ENCODE data around the gene ADAR. TPM values are rescaled to one million over a fixed set of nuclear protein-coding genes. Genes with fewer than 3 reads are reported as not detected.

ADAR gene
- total and polyA plus RNA-seq, 2 experiments from 2014 or later = 96.4 to 188 TPM

DNA sequence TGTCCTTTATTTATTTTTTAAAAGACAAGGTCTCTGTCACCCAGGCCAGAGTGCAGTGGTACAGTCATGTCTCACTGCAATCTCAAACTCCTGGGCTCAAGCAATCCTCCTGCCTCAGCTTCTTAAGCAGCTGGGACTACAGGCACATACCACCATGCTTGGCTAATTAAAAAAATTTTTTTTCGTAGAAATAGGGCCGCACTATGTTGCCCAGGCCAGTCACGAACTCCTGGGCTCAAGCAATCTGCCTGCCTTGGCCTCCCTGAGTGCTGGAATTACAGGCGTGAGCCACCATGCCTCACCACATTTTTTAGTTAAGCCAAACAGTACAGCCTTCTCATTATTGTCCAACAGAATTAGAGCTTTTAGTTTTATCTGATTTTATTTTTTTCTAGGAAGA is 7.4 kb upstream of the ADAR start:
- no peak overlapping the region for H3K27ac ChIP-seq (ENCODE audit: low read depth)
- peaks cover 11% of the 10 kb centered on the region for H3K27me3 Mint-ChIP-seq (ENCODE audit: insufficient read depth, low read depth, poor library complexity)

More for the DNA sequence above, 7.4 kb upstream of the ADAR start:
- peaks cover 50% of the 10 kb centered on the region for H3K4me1 ChIP-seq (ENCODE audit: insufficient read depth)
- H4K20me1 ChIP-seq (replicated peaks; ENCODE audit: insufficient read depth) = peaks cover 7% of the 10 kb centered on the region; the same call in 1 of the 2 replicates
- peaks cover 44% of the 10 kb centered on the region for H3K4me1 Mint-ChIP-seq
- H3K36me3 ChIP-seq (ENCODE audit: insufficient read depth) = no peaks in the 10 kb centered on the region
- H3K36me3 Mint-ChIP-seq (ENCODE audit: low read depth) = no peaks in the 10 kb centered on the region
- H3K9me2 ChIP-seq (ENCODE audit: insufficient read depth) = no peaks in the 10 kb centered on the region
- H3K27me3 ChIP-seq (ENCODE audit: insufficient read depth) = no peaks in the 10 kb centered on the region
- peaks cover 98% of the 10 kb centered on the region for H3K79me2 ChIP-seq (replicated peaks; ENCODE audit: insufficient read depth)
- no peak overlapping the region for H3K4me3 ChIP-seq
- H2AFZ ChIP-seq = no peak overlapping the region
- DNase-seq (ENCODE audit: low spot score) (no peak), ATAC-seq (no peak)
- H3K4me3 Mint-ChIP-seq = no peak overlapping the region
- TF ChIP-seq CTCF (conservative IDR thresholded peaks at IDR 0.05; ENCODE audit: low read depth in 2 of 2) = no peak
- no peak for TF ChIP-seq EZH2phosphoT487 (IDR thresholded peaks at IDR 0.05; ENCODE audit: unreplicated experiment)
- TF ChIP-seq EZH2 (IDR thresholded peaks at IDR 0.05; ENCODE audit: low read depth, unreplicated experiment) = no peak
- TF ChIP-seq NANOG (IDR thresholded peaks at IDR 0.05; ENCODE audit: borderline replicate concordance) = no peak
- TF ChIP-seq ZNF114 (CRISPR knock-in tag; IDR thresholded peaks at IDR 0.05) = no peak
- no peak for TF ChIP-seq POLR2AphosphoS5 (IDR thresholded peaks at IDR 0.05; ENCODE audit: low read depth)
- TF ChIP-seq, protein P1, sequence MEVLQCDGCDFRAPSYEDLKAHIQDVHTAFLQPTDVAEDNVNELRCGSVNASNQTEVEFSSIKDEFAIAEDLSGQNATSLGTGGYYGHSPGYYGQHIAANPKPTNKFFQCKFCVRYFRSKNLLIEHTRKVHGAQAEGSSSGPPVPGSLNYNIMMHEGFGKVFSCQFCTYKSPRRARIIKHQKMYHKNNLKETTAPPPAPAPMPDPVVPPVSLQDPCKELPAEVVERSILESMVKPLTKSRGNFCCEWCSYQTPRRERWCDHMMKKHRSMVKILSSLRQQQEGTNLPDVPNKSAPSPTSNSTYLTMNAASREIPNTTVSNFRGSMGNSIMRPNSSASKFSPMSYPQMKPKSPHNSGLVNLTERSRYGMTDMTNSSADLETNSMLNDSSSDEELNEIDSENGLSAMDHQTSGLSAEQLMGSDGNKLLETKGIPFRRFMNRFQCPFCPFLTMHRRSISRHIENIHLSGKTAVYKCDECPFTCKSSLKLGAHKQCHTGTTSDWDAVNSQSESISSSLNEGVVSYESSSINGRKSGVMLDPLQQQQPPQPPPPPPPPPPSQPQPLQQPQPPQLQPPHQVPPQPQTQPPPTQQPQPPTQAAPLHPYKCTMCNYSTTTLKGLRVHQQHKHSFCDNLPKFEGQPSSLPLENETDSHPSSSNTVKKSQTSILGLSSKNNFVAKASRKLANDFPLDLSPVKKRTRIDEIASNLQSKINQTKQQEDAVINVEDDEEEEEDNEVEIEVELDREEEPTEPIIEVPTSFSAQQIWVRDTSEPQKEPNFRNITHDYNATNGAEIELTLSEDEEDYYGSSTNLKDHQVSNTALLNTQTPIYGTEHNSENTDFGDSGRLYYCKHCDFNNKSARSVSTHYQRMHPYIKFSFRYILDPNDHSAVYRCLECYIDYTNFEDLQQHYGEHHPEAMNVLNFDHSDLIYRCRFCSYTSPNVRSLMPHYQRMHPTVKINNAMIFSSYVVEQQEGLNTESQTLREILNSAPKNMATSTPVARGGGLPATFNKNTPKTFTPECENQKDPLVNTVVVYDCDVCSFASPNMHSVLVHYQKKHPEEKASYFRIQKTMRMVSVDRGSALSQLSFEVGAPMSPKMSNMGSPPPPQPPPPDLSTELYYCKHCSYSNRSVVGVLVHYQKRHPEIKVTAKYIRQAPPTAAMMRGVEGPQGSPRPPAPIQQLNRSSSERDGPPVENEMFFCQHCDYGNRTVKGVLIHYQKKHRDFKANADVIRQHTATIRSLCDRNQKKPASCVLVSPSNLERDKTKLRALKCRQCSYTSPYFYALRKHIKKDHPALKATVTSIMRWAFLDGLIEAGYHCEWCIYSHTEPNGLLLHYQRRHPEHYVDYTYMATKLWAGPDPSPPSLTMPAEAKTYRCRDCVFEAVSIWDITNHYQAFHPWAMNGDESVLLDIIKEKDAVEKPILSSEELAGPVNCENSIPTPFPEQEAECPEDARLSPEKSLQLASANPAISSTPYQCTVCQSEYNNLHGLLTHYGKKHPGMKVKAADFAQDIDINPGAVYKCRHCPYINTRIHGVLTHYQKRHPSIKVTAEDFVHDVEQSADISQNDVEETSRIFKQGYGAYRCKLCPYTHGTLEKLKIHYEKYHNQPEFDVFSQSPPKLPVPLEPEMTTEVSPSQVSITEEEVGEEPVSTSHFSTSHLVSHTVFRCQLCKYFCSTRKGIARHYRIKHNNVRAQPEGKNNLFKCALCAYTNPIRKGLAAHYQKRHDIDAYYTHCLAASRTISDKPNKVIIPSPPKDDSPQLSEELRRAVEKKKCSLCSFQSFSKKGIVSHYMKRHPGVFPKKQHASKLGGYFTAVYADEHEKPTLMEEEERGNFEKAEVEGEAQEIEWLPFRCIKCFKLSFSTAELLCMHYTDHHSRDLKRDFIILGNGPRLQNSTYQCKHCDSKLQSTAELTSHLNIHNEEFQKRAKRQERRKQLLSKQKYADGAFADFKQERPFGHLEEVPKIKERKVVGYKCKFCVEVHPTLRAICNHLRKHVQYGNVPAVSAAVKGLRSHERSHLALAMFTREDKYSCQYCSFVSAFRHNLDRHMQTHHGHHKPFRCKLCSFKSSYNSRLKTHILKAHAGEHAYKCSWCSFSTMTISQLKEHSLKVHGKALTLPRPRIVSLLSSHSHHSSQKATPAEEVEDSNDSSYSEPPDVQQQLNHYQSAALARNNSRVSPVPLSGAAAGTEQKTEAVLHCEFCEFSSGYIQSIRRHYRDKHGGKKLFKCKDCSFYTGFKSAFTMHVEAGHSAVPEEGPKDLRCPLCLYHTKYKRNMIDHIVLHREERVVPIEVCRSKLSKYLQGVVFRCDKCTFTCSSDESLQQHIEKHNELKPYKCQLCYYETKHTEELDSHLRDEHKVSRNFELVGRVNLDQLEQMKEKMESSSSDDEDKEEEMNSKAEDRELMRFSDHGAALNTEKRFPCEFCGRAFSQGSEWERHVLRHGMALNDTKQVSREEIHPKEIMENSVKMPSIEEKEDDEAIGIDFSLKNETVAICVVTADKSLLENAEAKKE (CRISPR knock-in tag; IDR thresholded peaks at IDR 0.05) = no peak
- no peak for TF ChIP-seq JUNB (IDR thresholded peaks at IDR 0.05; ENCODE audit: unreplicated experiment)
- TF ChIP-seq REST (IDR thresholded peaks at IDR 0.05; ENCODE audit: unreplicated experiment) = no peak
- TF ChIP-seq ZNF331 (CRISPR knock-in tag; IDR thresholded peaks at IDR 0.05; ENCODE audit: low read depth) = no peak
- no peak for TF ChIP-seq STAT1 (IDR thresholded peaks at IDR 0.05; ENCODE audit: unreplicated experiment)
- no peak for TF ChIP-seq CREB1 (CRISPR knock-in tag; IDR thresholded peaks at IDR 0.05; ENCODE audit: low read depth)
- TF ChIP-seq, protein P2, sequence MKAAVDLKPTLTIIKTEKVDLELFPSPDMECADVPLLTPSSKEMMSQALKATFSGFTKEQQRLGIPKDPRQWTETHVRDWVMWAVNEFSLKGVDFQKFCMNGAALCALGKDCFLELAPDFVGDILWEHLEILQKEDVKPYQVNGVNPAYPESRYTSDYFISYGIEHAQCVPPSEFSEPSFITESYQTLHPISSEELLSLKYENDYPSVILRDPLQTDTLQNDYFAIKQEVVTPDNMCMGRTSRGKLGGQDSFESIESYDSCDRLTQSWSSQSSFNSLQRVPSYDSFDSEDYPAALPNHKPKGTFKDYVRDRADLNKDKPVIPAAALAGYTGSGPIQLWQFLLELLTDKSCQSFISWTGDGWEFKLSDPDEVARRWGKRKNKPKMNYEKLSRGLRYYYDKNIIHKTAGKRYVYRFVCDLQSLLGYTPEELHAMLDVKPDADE (IDR thresholded peaks at IDR 0.05) = no peak
- no peaks in the 10 kb centered on the region for H3F3A ChIP-seq (replicated peaks; ENCODE audit: low read depth)
- no peak overlapping the region for H3K4me2 ChIP-seq
- no peaks in the 10 kb centered on the region for H3K9me3 Mint-ChIP-seq
- no peak overlapping the region for H3K27ac Mint-ChIP-seq

Data from GM23338 (cell line).